Esophagus muscularis mucosa (tissue), 4 donors: Measurements from ENCODE around the gene EFNB1. TPM values are rescaled to one million over a fixed set of nuclear protein-coding genes. Genes with fewer than 3 reads are reported as not detected.

Experiments
- DNase-seq: peaks from one replicate; pipeline ENCODE4 v3.0.0-alpha.2; 2017; ENCODE audit errors: extremely low spot score
- H3K27ac ChIP-seq, 4 donors: fragments of 200-600 bp; sonication (generic); replicated peaks in 1 of 4; 1 replicate in 3 of 4; 2 replicates in 1 of 4; pipeline ENCODE4 v1.5.1; 2016 to 2019; ENCODE audit warnings: mild to moderate bottlenecking in 1 of 4
- H3K27me3 ChIP-seq, 4 donors: fragments of 200-600 bp; sonication (generic); one replicate each; pipeline versions ENCODE4 v1.5.1 to v1.6.0; 2016 to 2019
- H3K36me3 ChIP-seq, 4 donors: fragments of 200-600 bp; sonication (generic); one replicate each; pipeline ENCODE4 v1.5.1; 2016 to 2019
- H3K4me1 ChIP-seq, 4 donors: fragments of 200-600 bp; sonication (generic); one replicate each; pipeline ENCODE4 v1.5.1; 2016 to 2019
- H3K4me3 ChIP-seq, 4 donors: fragments of 200-600 bp; sonication (generic); 1 replicate in 2 of 4; 2 replicates in 2 of 4; pipeline ENCODE4 v1.5.1; 2016 to 2019; ENCODE audit warnings: mild to moderate bottlenecking in 4 of 4, moderate library complexity in 1 of 4
- H3K9me3 ChIP-seq, 4 donors: fragments of 200-600 bp; sonication (generic); 1 replicate in 3 of 4; 2 replicates in 1 of 4; pipeline ENCODE4 v1.5.1; 2016 to 2019
- EP300 ChIP-seq: sonication (generic); formaldehyde crosslinking; IDR thresholded peaks from one replicate; pipeline ENCODE4 v1.6.1; 2017; ENCODE audit warnings: antibody characterized with exemption
- POLR2A ChIP-seq: fragments of 450-650 bp; IDR thresholded peaks from one replicate; pipeline ENCODE4 v1.6.1; 2017; ENCODE audit warnings: antibody characterized with exemption, moderate library complexity, mild to moderate bottlenecking, low read depth
- POLR2AphosphoS5 ChIP-seq, 2 donors: sonication (generic); formaldehyde crosslinking; IDR thresholded peaks; one replicate each; pipeline ENCODE4 v1.6.1; 2017; ENCODE audit warnings: antibody characterized with exemption in 2 of 2
- WGBS: methylation state at CpG from one replicate; pipeline ENCODE4 v1.1.5; 2018; 5-methylcytosine and 5-hydroxymethylcytosine counted together
- intact Hi-C: fragments of 100-400 bp; cut with DNase I; formaldehyde crosslinking; loops from one replicate; pipeline ENCODE4 v1.15.1; 2023
- total RNA-seq, 4 donors: library from RNA; depleted of rRNA; stranded (reverse); fragments of >200 nt; gene quantifications; one replicate each; pipeline versions ENCODE4 v1.1.0 to v1.2.1, GENCODE V29; 2016
- TF ChIP-seq, protein P1 (sequence below), 3 experiments: fragments of 200-600 bp in 2 of 3; fragments of 450-650 bp in 1 of 3; sonication (generic) in 2 of 3; IDR thresholded peaks; one replicate each; pipeline ENCODE4 v1.5.1; 2017 to 2019; ENCODE audit warnings: antibody characterized with exemption in 3 of 3, mild to moderate bottlenecking in 2 of 3, moderate library complexity in 1 of 3

The EFNB1 gene
- total RNA-seq, 4 donors from 2014 or later = 16.2 to 37.3 (median 23.9) TPM

DNA sequence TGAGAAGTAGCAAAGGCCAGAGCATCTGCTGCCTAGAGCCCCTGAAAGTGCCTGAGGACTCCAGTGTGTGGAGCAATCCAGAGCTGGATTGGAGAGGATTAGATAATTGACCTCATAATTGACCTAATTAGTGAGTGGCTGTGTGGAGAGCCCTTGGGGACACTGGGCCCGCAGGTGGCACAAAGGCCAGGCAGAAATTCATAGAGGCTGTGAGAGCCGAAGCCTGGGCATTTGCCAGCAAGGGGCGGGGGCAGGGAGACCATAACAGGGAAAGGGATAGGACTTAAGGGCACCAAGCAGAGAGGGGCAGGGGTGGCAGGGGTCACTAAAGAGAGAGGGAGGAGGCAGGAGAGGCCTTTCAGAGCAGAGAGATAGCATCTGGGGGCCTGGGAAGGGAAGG is 45.3 kb downstream of the EFNB1 start:
- Histone ChIP-seq H3K27ac (no peak overlapping the region), H3K27me3 (no peaks in the 10 kb centered on the region), H3K4me3 (no peak overlapping the region), H3K36me3 (no peaks in the 10 kb centered on the region), H3K9me3 (no peaks in the 10 kb centered on the region), H3K4me1 (no peaks in the 10 kb centered on the region)
- WGBS = 85% methylated on average over 3 of the region's 3 CpGs
- TF ChIP-seq POLR2A = no peak
- TF ChIP-seq POLR2AphosphoS5 (IDR thresholded peaks at IDR 0.05) = no peak
- TF ChIP-seq, protein P1, sequence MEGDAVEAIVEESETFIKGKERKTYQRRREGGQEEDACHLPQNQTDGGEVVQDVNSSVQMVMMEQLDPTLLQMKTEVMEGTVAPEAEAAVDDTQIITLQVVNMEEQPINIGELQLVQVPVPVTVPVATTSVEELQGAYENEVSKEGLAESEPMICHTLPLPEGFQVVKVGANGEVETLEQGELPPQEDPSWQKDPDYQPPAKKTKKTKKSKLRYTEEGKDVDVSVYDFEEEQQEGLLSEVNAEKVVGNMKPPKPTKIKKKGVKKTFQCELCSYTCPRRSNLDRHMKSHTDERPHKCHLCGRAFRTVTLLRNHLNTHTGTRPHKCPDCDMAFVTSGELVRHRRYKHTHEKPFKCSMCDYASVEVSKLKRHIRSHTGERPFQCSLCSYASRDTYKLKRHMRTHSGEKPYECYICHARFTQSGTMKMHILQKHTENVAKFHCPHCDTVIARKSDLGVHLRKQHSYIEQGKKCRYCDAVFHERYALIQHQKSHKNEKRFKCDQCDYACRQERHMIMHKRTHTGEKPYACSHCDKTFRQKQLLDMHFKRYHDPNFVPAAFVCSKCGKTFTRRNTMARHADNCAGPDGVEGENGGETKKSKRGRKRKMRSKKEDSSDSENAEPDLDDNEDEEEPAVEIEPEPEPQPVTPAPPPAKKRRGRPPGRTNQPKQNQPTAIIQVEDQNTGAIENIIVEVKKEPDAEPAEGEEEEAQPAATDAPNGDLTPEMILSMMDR (IDR thresholded peaks at IDR 0.05) = no peak
- no peak for TF ChIP-seq EP300
- intact Hi-C loops = no loop called here
- no peak for DNase-seq

DNA sequence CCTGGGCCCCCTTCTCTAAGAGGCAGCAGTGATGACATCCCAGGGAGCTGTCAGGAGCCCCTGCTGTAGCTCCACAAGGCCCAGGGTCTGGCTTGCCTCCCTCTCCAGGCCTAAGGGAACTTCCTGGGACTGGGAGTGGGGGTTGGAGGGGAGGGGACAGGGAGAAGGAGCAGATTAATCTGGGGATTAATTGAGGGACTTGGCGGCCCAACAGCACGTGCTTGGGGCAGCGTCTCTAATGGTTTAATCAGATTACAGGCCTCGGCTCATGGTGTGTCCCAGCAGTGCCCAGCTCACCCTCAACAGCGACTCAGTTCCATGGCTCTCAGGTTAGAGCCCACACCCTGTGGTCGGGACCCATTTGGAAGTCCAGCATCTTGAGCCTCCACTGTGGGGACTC is 47.9 kb downstream of the EFNB1 start:
- H3K4me1 ChIP-seq = no peaks in the 10 kb centered on the region
- no peak for DNase-seq
- TF ChIP-seq, protein P1 (IDR thresholded peaks at IDR 0.05) = no peak
- TF ChIP-seq POLR2A (no peak), EP300 (no peak), POLR2AphosphoS5 (IDR thresholded peaks at IDR 0.05) (no peak)
- no peaks in the 10 kb centered on the region for H3K36me3 ChIP-seq
- WGBS = 63% methylated on average over 6 of the region's 6 CpGs
- no peak overlapping the region for H3K27ac ChIP-seq
- no peak overlapping the region for H3K4me3 ChIP-seq
- intact Hi-C loops = no loop called here
- H3K9me3 ChIP-seq = no peaks in the 10 kb centered on the region
- no peaks in the 10 kb centered on the region for H3K27me3 ChIP-seq

DNA sequence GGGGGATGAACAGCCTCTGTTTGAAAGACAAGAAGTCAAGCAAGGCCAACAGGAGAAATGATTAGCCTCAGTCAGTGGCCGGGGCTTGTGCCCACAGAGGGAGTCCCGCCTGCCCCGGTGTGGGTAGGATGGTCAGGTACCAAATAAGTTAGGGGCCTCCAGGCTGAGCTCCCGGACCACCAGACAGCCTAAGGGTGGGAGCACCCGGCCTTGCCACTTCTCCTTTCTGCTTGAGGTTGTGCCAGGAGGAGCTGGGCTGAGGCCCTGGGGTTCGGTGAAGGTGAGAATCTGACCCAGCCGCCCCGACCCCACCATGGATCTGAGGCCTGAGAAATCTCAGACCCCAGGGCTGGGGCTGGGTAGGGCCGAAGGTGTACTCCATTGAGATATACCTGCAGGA is 48.8 kb downstream of the EFNB1 start:
- TF ChIP-seq POLR2A (no peak), EP300 (no peak), POLR2AphosphoS5 (IDR thresholded peaks at IDR 0.05) (no peak)
- TF ChIP-seq, protein P1 (IDR thresholded peaks at IDR 0.05) = no peak
- no peak for DNase-seq
- intact Hi-C loops = no loop called here
- H3K27ac ChIP-seq = no peak overlapping the region
- 76% methylated on average over 3 of the region's 9 CpGs for WGBS
- H3K27me3 ChIP-seq = no peaks in the 10 kb centered on the region
- no peaks in the 10 kb centered on the region for H3K36me3 ChIP-seq
- H3K9me3 ChIP-seq = no peaks in the 10 kb centered on the region
- no peak overlapping the region for H3K4me3 ChIP-seq
- H3K4me1 ChIP-seq = no peaks in the 10 kb centered on the region

DNA sequence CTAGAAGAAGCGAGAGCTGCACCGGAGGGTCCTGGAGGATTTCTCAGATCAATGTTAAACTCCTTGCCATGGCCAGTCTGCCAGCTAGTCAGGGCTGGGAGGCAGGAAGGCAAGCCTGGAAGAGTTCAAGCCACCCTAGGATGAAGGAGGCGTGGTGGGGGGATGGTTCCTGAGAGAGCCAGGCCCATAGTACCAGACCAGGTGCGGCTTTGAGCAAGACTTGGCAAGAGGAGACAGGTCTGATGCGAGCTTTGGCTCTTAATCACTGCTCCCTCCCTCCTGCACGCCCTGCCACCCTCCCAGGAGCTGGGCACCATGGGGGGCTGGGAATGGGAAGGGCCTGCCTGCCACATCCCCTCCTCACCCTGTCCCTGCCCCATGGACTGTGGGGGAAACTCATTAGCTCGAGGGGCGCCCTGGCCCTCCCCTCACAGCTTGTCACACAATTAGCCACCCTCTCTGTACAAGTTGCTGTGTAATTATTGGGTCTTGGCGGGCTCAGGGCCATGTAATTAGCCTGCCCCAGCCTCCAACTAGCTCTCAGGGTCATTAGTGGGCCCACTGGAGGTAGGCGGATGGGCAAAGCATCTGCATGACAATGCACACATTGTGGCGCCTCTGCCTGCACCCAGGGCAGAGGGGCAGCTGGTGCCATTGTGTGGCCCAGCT is 50.3 kb downstream of the EFNB1 start:
- no peak overlapping the region for H3K27ac ChIP-seq
- no peak for TF ChIP-seq EP300
- TF ChIP-seq POLR2AphosphoS5 (IDR thresholded peaks at IDR 0.05) = no peak
- TF ChIP-seq, protein P1 (IDR thresholded peaks at IDR 0.05) = no peak
- no peak for TF ChIP-seq POLR2A
- intact Hi-C loops = no loop called here
- no peaks in the 10 kb centered on the region for H3K9me3 ChIP-seq
- no peak overlapping the region for H3K4me3 ChIP-seq
- H3K27me3 ChIP-seq = no peaks in the 10 kb centered on the region
- DNase-seq = no peak
- 79% methylated on average over 8 of the region's 11 CpGs for WGBS
- H3K4me1 ChIP-seq = no peaks in the 10 kb centered on the region
- no peaks in the 10 kb centered on the region for H3K36me3 ChIP-seq

DNA sequence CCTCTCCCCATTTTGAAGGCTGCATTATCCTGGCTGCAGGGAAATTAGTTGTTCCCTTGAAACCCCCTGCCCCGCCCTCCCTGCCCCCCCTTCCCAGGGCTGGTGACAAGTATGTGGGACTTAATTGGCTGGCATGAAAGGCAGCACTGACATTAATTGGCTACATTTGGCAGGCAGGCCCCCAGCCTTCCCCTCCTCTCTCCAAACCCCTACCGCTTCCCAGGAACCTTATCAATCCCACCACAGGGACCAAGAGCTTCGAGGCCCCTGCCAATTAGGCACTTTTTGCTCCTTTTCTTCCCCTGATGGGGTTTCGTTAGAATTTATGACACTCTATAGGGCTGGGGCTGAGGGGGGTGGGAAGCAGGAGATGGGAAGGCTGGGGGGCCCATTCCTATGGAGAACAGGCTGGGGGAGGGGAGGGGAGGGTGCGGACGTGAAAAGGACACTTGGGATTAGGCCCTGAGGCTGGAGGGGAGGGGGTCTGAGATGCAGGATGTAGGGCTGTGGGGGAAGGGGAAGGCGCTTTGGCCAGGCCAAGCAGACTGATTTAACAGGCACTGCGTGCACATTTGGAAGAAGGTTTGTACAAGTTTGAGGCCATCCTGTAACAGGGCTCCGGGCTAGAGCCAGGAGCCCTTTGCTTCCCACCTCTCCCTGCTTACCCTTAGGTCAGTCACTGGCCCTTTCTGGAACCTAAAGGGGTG is 52.2 kb downstream of the EFNB1 start:
- intact Hi-C loops = no loop called here
- Histone ChIP-seq H3K27ac (no peak overlapping the region), H3K27me3 (peaks cover 0 to 4% (median 0%) of the 10 kb centered on the region in 4 donors), H3K4me3 (no peak overlapping the region), H3K4me1 (no peaks in the 10 kb centered on the region), H3K9me3 (no peaks in the 10 kb centered on the region), H3K36me3 (no peaks in the 10 kb centered on the region)
- no peak for DNase-seq
- TF ChIP-seq EP300 = no peak
- TF ChIP-seq POLR2AphosphoS5 (IDR thresholded peaks at IDR 0.05) = no peak
- TF ChIP-seq, protein P1 (IDR thresholded peaks at IDR 0.05) = no peak
- no peak for TF ChIP-seq POLR2A
- WGBS = 61% methylated on average over 9 of the region's 9 CpGs
